A549 (cell line): ENCODE results near the gene IRAK1. TPM values are rescaled to one million over a fixed set of nuclear protein-coding genes. Genes with fewer than 3 reads are reported as not detected.

Experiments used
- ATAC-seq, 2 experiments: fragments of 200-7000 bp in 1 of 2; fragments of >200 bp in 1 of 2; cut with Nextera tagmentation in 1 of 2; cut with Tn5 transposase in 1 of 2; 3 replicates each; pipeline versions ENCODE4 v1.8.0 to v1.9.1; 2018 to 2020; ENCODE audit warnings: mild to moderate bottlenecking in 1 of 2, moderate library complexity in 1 of 2
- CTCF ChIA-PET: fragments of 300-600 bp; sonication (Branson Sonifier 250); formaldehyde crosslinking; extraction: SDS; loops from one replicate; lab custom pipeline; 2021; ENCODE audit warnings: antibody characterized with exemption, inconsistent platforms; lab: Yijun Ruan, JAX
- POLR2A ChIA-PET: fragments of 350-600 bp; formaldehyde crosslinking; extraction: SDS; loops from one replicate; lab custom pipeline; 2021; ENCODE audit warnings: antibody characterized with exemption, inconsistent platforms; lab: Yijun Ruan, JAX
- DNase-seq, 2 experiments: peaks; one replicate each; pipeline versions ENCODE4 v3.0.0 to v3.0.0-alpha.2; 2011 to 2016; ENCODE audit warnings: low read depth in 1 of 2, low spot score in 1 of 2
- FAIRE-seq: peaks from 2 replicates; lab custom pipeline; 2011; peaks lifted over from hg19 to GRCh38; lab: Jason Lieb, UNC
- H3K27ac ChIP-seq, 2 experiments: fragments of >200 bp; sonication (Bioruptor Twin); formaldehyde crosslinking; 3 replicates each; pipeline ENCODE4 v1.5.1; 2016 to 2017
- H3K4me1 ChIP-seq: fragments of >200 bp; sonication (Bioruptor Twin); formaldehyde crosslinking; 3 replicates; pipeline ENCODE4 v1.6.1; 2016
- H3K4me2 ChIP-seq: fragments of >200 bp; sonication (Bioruptor Twin); formaldehyde crosslinking; 3 replicates; pipeline ENCODE4 v1.6.1; 2016
- H3K4me3 ChIP-seq: fragments of >200 bp; sonication (Bioruptor Twin); formaldehyde crosslinking; 3 replicates; pipeline ENCODE4 v1.5.1; 2016
- H3K9me3 ChIP-seq: fragments of >200 bp; sonication (Bioruptor Twin); formaldehyde crosslinking; 3 replicates; pipeline ENCODE4 v1.6.1; 2016
- ATOH8 ChIP-seq: fragments of 250-450 bp; sonication (Bioruptor Pico); IDR thresholded peaks from 2 replicates; pipeline ENCODE4 v1.5.0; 2020; ENCODE audit warnings: low read depth, mild to moderate bottlenecking, moderate library complexity
- BCL3 ChIP-seq: fragments of >200 bp; sonication (Bioruptor Twin); formaldehyde crosslinking; IDR thresholded peaks from 3 replicates; pipeline ENCODE4 v1.6.1; 2016
- BHLHE40 ChIP-seq: IDR thresholded peaks from 2 replicates; pipeline ENCODE4 v1.6.1; 2012; ENCODE audit warnings: low read depth, low read length, inconsistent platforms
- CBX2 ChIP-seq: fragments of 200-600 bp; sonication (generic); IDR thresholded peaks from 2 replicates; pipeline ENCODE4 v1.6.1; 2016; ENCODE audit warnings: low read depth, mild to moderate bottlenecking, borderline replicate concordance
- EHF ChIP-seq: fragments of 250-450 bp; sonication (Bioruptor Pico); IDR thresholded peaks from 2 replicates; pipeline ENCODE4 v1.5.0; 2020; ENCODE audit warnings: mild to moderate bottlenecking
- ESRRA ChIP-seq: fragments of 150-350 bp; IDR thresholded peaks from 2 replicates; pipeline ENCODE4 v1.6.1; 2014; ENCODE audit warnings: mild to moderate bottlenecking, low read length, borderline replicate concordance
- FOSL2 ChIP-seq, 2 experiments: fragments of 450-650 bp in 1 of 2; fragments of >200 bp in 1 of 2; sonication (Bioruptor Twin) in 1 of 2; formaldehyde crosslinking; IDR thresholded peaks; 2 replicates each; pipeline versions ENCODE4 v1.5.0 to v1.6.1; 2016 to 2020; ENCODE audit warnings: mild to moderate bottlenecking in 1 of 2, moderate library complexity in 1 of 2
- FOXS1 ChIP-seq: fragments of 250-450 bp; sonication (Bioruptor Pico); IDR thresholded peaks from 2 replicates; pipeline ENCODE4 v1.5.0; 2020; ENCODE audit warnings: mild to moderate bottlenecking, moderate library complexity
- GATA3 ChIP-seq: IDR thresholded peaks from 2 replicates; pipeline ENCODE4 v1.6.1; 2012; ENCODE audit warnings: borderline replicate concordance
- JUN ChIP-seq, 2 experiments: fragments of >200 bp; sonication (Bioruptor Twin); formaldehyde crosslinking; IDR thresholded peaks; 2 replicates in 1 of 2; 3 replicates in 1 of 2; pipeline ENCODE4 v1.6.1; 2016 to 2017
- MAFK ChIP-seq: fragments of 450-650 bp; IDR thresholded peaks from 2 replicates; pipeline ENCODE4 v1.6.1; 2014; ENCODE audit not compliant: partially characterized antibody
- MYC ChIP-seq: IDR thresholded peaks from 2 replicates; pipeline ENCODE4 v1.6.1; 2012; ENCODE audit warnings: mild to moderate bottlenecking, inconsistent platforms, low read length, improper control_type of control experiment, borderline replicate concordance
- NFE2L2 ChIP-seq: fragments of 150-350 bp; conservative IDR thresholded peaks from 2 replicates; pipeline ENCODE4 v1.6.1; 2014; ENCODE audit warnings: low read length
- PBX3 ChIP-seq: IDR thresholded peaks from 2 replicates; pipeline ENCODE4 v1.6.1; 2012
- REST ChIP-seq: fragments of 200-600 bp; sonication (generic); IDR thresholded peaks from 2 replicates; pipeline ENCODE4 v1.6.1; 2016; ENCODE audit warnings: antibody characterized with exemption, mild to moderate bottlenecking, moderate library complexity
- RFX5 ChIP-seq: fragments of 450-650 bp; IDR thresholded peaks from 2 replicates; pipeline ENCODE4 v1.7.1; 2014; ENCODE audit warnings: antibody characterized with exemption, mild to moderate bottlenecking, moderate library complexity
- SMC3 ChIP-seq: fragments of >200 bp; sonication (Bioruptor Twin); formaldehyde crosslinking; IDR thresholded peaks from 3 replicates; pipeline ENCODE4 v1.6.1; 2018; ENCODE audit warnings: inconsistent platforms
- ZC3H11A ChIP-seq: fragments of 450-650 bp; IDR thresholded peaks from 2 replicates; pipeline ENCODE4 v1.6.1; 2014; ENCODE audit warnings: antibody characterized with exemption, mild to moderate bottlenecking
- ZSCAN20 ChIP-seq: fragments of 250-450 bp; sonication (Bioruptor Pico); IDR thresholded peaks from 2 replicates; pipeline ENCODE4 v1.8.0; 2022; ENCODE audit warnings: mild to moderate bottlenecking, moderate library complexity
- WGBS: methylation state at CpG from one replicate; pipeline ENCODE4 v1.1.6; 2017; ENCODE audit errors: missing lambda C conversion rate; 5-methylcytosine and 5-hydroxymethylcytosine counted together
- polyA plus RNA-seq, 4 experiments: library from polyadenylated mRNA; depleted of rRNA in 3 of 4; stranded (reverse); fragments of >200 nt; fragmentation: RNase III in 1 of 4; extraction: RNeasy Plus Mini Kit Qiagen cat#74134 plus additional on column Dnase treatment in 1 of 4; gene quantifications; 2 replicates in 3 of 4; 3 replicates in 1 of 4; pipeline ENCODE4 v1.2.3, GENCODE V29; 2011 to 2017

The IRAK1 gene
- polyA plus RNA-seq, 2 of the 4 experiments (the other 2 are of a cell fraction): 73.1 to 177 TPM

GRCh38 chrX:154046031-154046781 is 26.5 kb upstream of the IRAK1 start (continued):
- TF ChIP-seq ATOH8 (CRISPR knock-in tag): no peak
- 0 out of 3 replicates have a peak, but pooled peaks have one; percentile 9 for TF ChIP-seq SMC3
- no peak for TF ChIP-seq MAFK
- TF ChIP-seq ZC3H11A: no peak

- Histone ChIP-seq H3K9me3 (no peaks in the 10 kb centered on the region), H3K4me3 (no peak overlapping the region), H3K4me1 (peaks cover 86% of the 10 kb centered on the region), H3K4me2 (no peak overlapping the region), H3K27ac (peak overlapping the region; percentile 41 to 85; a peak in 4 of 6 replicates)
- DNase-seq (no peak), FAIRE-seq (no peak), ATAC-seq (no peak)
- CTCF ChIA-PET: interaction anchor here (0.9 to 2.5 kb wide), 3 partner anchors 23 to 30 kb away, joined by 3 to 8 read pairs (median 5); no protein-coding TSS in a partner anchor
- 72% methylated on average over 6 of the region's 6 CpGs for whole genome bisulfite sequencing
- TF ChIP-seq BCL3 (no peak), ZSCAN20 (CRISPR knock-in tag) (no peak), FOSL2 (IDR thresholded peaks at IDR 0.05) (no peak), FOSL2 (CRISPR knock-in tag; IDR thresholded peaks at IDR 0.05) (no peak), ESRRA (no peak), ATOH8 (CRISPR knock-in tag) (no peak), NFE2L2 (no peak)
- POLR2A ChIA-PET: no interaction called here
These were observed 24.4 kb upstream of the IRAK1 start for GRCh38 chrX:154044091-154044490.

GRCh38 chrX:154043003-154043763 is 23.5 kb upstream of the IRAK1 start:
- H3K27ac ChIP-seq: peak overlapping the region in 1 of 2 experiments; percentile 49; a peak in 3 of 6 replicates
- 92% methylated on average over 5 of the region's 5 CpGs for WGBS
- H3K9me3 ChIP-seq: no peaks in the 10 kb centered on the region
- H3K4me1 ChIP-seq: peaks cover 78% of the 10 kb centered on the region
- POLR2A ChIA-PET: no interaction called here
- H3K4me2 ChIP-seq: no peak overlapping the region
- FAIRE-seq (peak; percentile 23), ATAC-seq (no peak), DNase-seq (no peak)
- H3K4me3 ChIP-seq: no peak overlapping the region
- no peak for TF ChIP-seq EHF (CRISPR knock-in tag)
- no peak for TF ChIP-seq BHLHE40
- no peak for TF ChIP-seq ESRRA
- TF ChIP-seq CBX2: no peak
- no peak for TF ChIP-seq MAFK
- no peak for TF ChIP-seq JUN (IDR thresholded peaks at IDR 0.05)
- TF ChIP-seq FOXS1 (CRISPR knock-in tag): no peak
- TF ChIP-seq PBX3: no peak
- no peak for TF ChIP-seq MYC
- no peak for TF ChIP-seq GATA3
- no peak for TF ChIP-seq REST
- TF ChIP-seq RFX5: no peak
- CTCF ChIA-PET: interaction anchor here (2.5 kb wide), 1 partner anchor 29 kb away, joined by 8 read pairs; no protein-coding TSS in a partner anchor
